ENCODE results near the gene STARD3NL.

The STARD3NL gene

GRCh38 chr7:38190011-38190410 lies 12.0 kb downstream of the STARD3NL start:
- ATAC-seq: no peak
- TF ChIP-seq PATZ1 (CRISPR knock-in tag; IDR thresholded peaks at IDR 0.05; ENCODE audit: borderline replicate concordance) (no peak), TOX (CRISPR knock-in tag; IDR thresholded peaks at IDR 0.05; ENCODE audit: borderline replicate concordance) (no peak), BACH2 (CRISPR knock-in tag; IDR thresholded peaks at IDR 0.05; ENCODE audit: borderline replicate concordance) (no peak), ISL1 (CRISPR knock-in tag; IDR thresholded peaks at IDR 0.05) (no peak), ESRRG (CRISPR knock-in tag; IDR thresholded peaks at IDR 0.05) (no peak), ZNF8 (CRISPR knock-in tag; IDR thresholded peaks at IDR 0.05) (no peak), OSR1 (CRISPR knock-in tag; IDR thresholded peaks at IDR 0.05) (no peak), GLIS3 (CRISPR knock-in tag; IDR thresholded peaks at IDR 0.05) (no peak), POU6F1 (CRISPR knock-in tag; IDR thresholded peaks at IDR 0.05; ENCODE audit: borderline replicate concordance, low read depth) (no peak), CREB5 (CRISPR knock-in tag; IDR thresholded peaks at IDR 0.05; ENCODE audit: low read depth) (no peak), ZNF70 (CRISPR knock-in tag; IDR thresholded peaks at IDR 0.05) (no peak), ZNF565 (CRISPR knock-in tag; conservative IDR thresholded peaks at IDR 0.05; ENCODE audit: low read depth) (no peak), SNAI2 (CRISPR knock-in tag; IDR thresholded peaks at IDR 0.05) (no peak), TCF4 (CRISPR knock-in tag; IDR thresholded peaks at IDR 0.05; ENCODE audit: borderline replicate concordance) (no peak), RARB (CRISPR knock-in tag; IDR thresholded peaks at IDR 0.05) (no peak), ZFP30 (CRISPR knock-in tag; IDR thresholded peaks at IDR 0.05) (no peak), ZFP3 (CRISPR knock-in tag; IDR thresholded peaks at IDR 0.05) (no peak), TSHZ2 (CRISPR knock-in tag; IDR thresholded peaks at IDR 0.05) (no peak)
- TF ChIP-seq, protein P1, sequence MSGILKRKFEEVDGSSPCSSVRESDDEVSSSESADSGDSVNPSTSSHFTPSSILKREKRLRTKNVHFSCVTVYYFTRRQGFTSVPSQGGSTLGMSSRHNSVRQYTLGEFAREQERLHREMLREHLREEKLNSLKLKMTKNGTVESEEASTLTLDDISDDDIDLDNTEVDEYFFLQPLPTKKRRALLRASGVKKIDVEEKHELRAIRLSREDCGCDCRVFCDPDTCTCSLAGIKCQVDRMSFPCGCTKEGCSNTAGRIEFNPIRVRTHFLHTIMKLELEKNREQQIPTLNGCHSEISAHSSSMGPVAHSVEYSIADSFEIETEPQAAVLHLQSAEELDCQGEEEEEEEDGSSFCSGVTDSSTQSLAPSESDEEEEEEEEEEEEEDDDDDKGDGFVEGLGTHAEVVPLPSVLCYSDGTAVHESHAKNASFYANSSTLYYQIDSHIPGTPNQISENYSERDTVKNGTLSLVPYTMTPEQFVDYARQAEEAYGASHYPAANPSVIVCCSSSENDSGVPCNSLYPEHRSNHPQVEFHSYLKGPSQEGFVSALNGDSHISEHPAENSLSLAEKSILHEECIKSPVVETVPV (CRISPR knock-in tag; IDR thresholded peaks at IDR 0.05): no peak

DNA sequence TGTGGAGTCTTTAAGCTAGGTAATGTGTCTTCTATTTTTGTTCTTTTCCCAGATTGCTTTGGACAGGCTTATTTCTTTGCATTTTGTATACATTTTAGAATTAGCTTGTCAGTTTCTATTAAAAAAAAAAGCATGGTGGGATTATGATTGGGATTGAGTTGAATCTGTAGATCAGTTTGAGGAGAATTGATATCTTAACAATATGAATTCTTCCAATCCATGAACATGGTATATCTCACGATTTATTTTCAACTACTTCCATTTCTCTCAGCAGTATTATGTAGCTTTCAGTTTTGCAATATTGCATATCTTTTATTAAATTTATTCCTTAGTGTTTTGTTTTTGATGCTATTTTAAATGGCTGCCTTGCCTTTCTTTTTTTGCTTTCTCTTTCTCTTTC lies 13.7 kb downstream of the STARD3NL start:
- ATAC-seq: no peak
- TF ChIP-seq, protein P1 (CRISPR knock-in tag; IDR thresholded peaks at IDR 0.05): no peak
- TF ChIP-seq ZNF565 (CRISPR knock-in tag; conservative IDR thresholded peaks at IDR 0.05; ENCODE audit: low read depth) (no peak), RARB (CRISPR knock-in tag; IDR thresholded peaks at IDR 0.05) (no peak), ARNTL (CRISPR knock-in tag; IDR thresholded peaks at IDR 0.05; ENCODE audit: borderline replicate concordance, low read depth) (no peak), ZNF8 (CRISPR knock-in tag; IDR thresholded peaks at IDR 0.05) (no peak), ZNF70 (CRISPR knock-in tag; IDR thresholded peaks at IDR 0.05) (no peak)

DNA sequence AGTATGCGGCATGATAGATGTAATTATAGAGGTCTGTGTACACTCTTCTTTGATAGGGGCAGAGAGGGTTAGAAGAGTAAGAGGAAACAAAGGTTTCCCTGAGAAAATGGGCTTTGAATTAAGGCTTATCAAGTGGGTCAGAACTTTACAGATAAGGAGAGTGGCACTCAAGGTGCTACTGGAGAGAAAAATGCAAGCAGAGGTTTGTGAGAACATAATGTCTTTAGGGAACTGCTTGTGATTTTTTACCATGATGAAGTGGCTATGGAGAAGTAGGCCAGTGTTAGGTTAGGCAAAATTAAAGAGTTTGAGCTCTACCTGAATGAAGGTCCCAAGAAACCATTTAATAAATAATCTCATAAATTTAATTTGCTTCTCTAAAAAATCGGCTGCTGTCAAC lies 14.3 kb downstream of the STARD3NL start:
- TF ChIP-seq ARNTL (CRISPR knock-in tag; IDR thresholded peaks at IDR 0.05; ENCODE audit: borderline replicate concordance, low read depth): no peak
- TF ChIP-seq OSR1 (CRISPR knock-in tag; IDR thresholded peaks at IDR 0.05): no peak

More for the DNA sequence above, 14.3 kb downstream of the STARD3NL start:
- no peak for ATAC-seq

Measured in SK-N-SH treated with all-trans-retinoic acid at 6 μM for 48 hours (cell line).